ACC112 (cell line): Measurements from ENCODE around the gene MLH1.
A peak's percentile ranks its signal among the peaks of the same experiment; 100 is the strongest.

Experiments used
- H2AFZ ChIP-seq: fragments of 200-600 bp; sonication (generic); one replicate; pipeline ENCODE4 v1.6.0; 2017; ENCODE audit warnings: antibody characterized with exemption, low read length; ENCODE audit not compliant: unreplicated experiment
- H3K27ac ChIP-seq: fragments of 200-600 bp; sonication (generic); 2 replicates; pipeline ENCODE4 v1.5.1; 2014; ENCODE audit warnings: low read depth, mild to moderate bottlenecking, antibody characterized with exemption, low read length, moderate library complexity
- H3K27me3 ChIP-seq: fragments of 200-600 bp; sonication (generic); 2 replicates; pipeline ENCODE4 v1.6.1; 2014; ENCODE audit warnings: mild to moderate bottlenecking, antibody characterized with exemption, low read length, moderate library complexity, mixed read lengths; ENCODE audit not compliant: insufficient read depth
- H3K36me3 ChIP-seq: fragments of 200-600 bp; sonication (generic); 2 replicates; pipeline ENCODE4 v1.6.1; 2016; ENCODE audit warnings: mild to moderate bottlenecking, antibody characterized with exemption, low read length, moderate library complexity, mixed read lengths; ENCODE audit not compliant: insufficient read depth
- H3K4me1 ChIP-seq: fragments of 200-600 bp; sonication (generic); one replicate; pipeline ENCODE4 v1.6.1; 2016; ENCODE audit warnings: low read length, mixed read lengths; ENCODE audit not compliant: insufficient read depth, unreplicated experiment, control insufficient read depth
- H3K4me3 ChIP-seq: fragments of 200-600 bp; sonication (generic); 2 replicates; pipeline ENCODE4 v1.5.1; 2014; ENCODE audit warnings: mild to moderate bottlenecking, low read depth, low read length
- H3K79me2 ChIP-seq: fragments of 200-600 bp; sonication (generic); one replicate; pipeline ENCODE4 v1.6.0; 2016; ENCODE audit warnings: low read length; ENCODE audit not compliant: control insufficient read depth, unreplicated experiment, insufficient read depth

The MLH1 gene

DNA sequence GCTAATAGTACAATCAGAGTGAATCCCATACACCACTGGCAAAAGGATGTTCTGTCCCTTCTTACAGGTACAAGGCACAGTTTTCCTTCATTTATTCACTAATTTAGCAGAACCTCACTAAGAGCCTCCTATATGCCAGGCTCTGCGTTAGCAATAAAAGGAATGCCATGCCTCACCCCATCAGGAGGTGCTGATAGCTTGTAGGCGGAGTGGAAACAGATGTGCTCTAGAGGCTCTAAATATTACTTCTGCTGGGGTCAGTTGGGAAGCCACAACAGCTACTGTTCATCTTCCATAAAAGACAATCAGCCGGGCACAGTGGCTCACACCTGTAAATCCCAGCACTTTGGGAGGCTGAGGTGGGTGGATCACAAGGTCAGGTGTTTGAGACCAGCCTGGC, 24.4 kb downstream of the MLH1 start:
- H2AFZ ChIP-seq, result no peak overlapping the region
- no peaks in the 10 kb centered on the region for H3K27me3 ChIP-seq
- no peak overlapping the region for H3K27ac ChIP-seq
- peaks cover 62% of the 10 kb centered on the region for H3K36me3 ChIP-seq
- H3K4me3 ChIP-seq, result no peak overlapping the region
- no peaks in the 10 kb centered on the region for H3K79me2 ChIP-seq
- no peaks in the 10 kb centered on the region for H3K4me1 ChIP-seq

- Histone ChIP-seq H3K27ac (no peak overlapping the region), H3K4me1 (no peaks in the 10 kb centered on the region), H3K36me3 (peaks cover 56% of the 10 kb centered on the region), H3K79me2 (no peaks in the 10 kb centered on the region), H3K4me3 (no peak overlapping the region), H2AFZ (no peak overlapping the region), H3K27me3 (no peaks in the 10 kb centered on the region)
Observed at GRCh38 chr3:37024092-37024491, 30.8 kb downstream of the MLH1 start.

- no peak overlapping the region for H3K27ac ChIP-seq
- no peak overlapping the region for H3K4me3 ChIP-seq
- H3K79me2 ChIP-seq, result no peaks in the 10 kb centered on the region
- H2AFZ ChIP-seq, result no peak overlapping the region
- no peaks in the 10 kb centered on the region for H3K4me1 ChIP-seq
- no peaks in the 10 kb centered on the region for H3K27me3 ChIP-seq
- peaks cover 54% of the 10 kb centered on the region for H3K36me3 ChIP-seq
Observed at GRCh38 chr3:37024820-37025405, 31.6 kb downstream of the MLH1 start.

- no peak overlapping the region for H3K27ac ChIP-seq
- H2AFZ ChIP-seq, result no peak overlapping the region
- H3K4me3 ChIP-seq, result no peak overlapping the region
- H3K36me3 ChIP-seq, result peaks cover 51% of the 10 kb centered on the region
- H3K27me3 ChIP-seq, result no peaks in the 10 kb centered on the region
- H3K4me1 ChIP-seq, result no peaks in the 10 kb centered on the region
- no peaks in the 10 kb centered on the region for H3K79me2 ChIP-seq
Observed at GRCh38 chr3:37025561-37026335, 32.4 kb downstream of the MLH1 start.

DNA sequence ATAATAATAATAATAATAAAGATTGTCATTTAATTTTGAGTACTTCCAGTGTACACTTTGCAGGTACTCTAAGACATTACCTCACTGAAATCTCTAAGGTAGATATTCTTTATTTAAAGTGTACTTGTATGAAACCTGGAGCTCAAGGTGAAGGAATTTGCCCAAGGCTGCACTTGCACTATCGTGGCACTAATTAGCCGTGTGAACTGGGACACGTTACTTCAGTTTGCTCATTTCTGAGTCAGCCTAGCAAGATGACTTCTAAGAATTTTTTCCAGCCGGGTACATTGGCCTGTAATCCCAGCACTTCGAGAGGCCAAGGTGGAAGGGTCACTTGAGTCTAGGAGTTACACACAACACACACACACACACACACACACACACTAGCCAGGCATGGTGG, 33.5 kb downstream of the MLH1 start:
- peaks cover 51% of the 10 kb centered on the region for H3K36me3 ChIP-seq
- no peaks in the 10 kb centered on the region for H3K4me1 ChIP-seq
- no peaks in the 10 kb centered on the region for H3K27me3 ChIP-seq
- no peak overlapping the region for H3K27ac ChIP-seq
- no peak overlapping the region for H3K4me3 ChIP-seq
- H2AFZ ChIP-seq, result no peak overlapping the region
- peaks cover 2% of the 10 kb centered on the region for H3K79me2 ChIP-seq

DNA sequence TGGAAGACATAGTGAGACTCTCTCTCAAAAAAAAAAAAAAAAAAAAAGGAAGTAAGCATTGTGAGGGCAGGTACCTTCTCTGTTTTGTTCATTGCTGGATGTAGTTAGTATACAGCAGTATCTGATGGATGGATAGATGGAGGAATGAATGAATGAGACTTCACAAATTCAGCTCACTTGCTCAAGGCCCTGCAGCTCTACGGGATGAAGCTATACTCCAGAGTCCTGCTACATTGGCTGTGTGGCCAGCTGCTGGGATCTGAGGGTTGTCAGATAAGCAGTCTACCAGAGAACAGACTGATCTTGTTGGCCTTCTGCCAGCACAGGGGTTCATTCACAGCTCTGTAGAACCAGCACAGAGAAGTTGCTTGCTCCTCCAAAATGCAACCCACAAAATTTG, 35.0 kb downstream of the MLH1 start:
- H3K4me1 ChIP-seq, result peaks cover 5% of the 10 kb centered on the region
- peaks cover 56% of the 10 kb centered on the region for H3K36me3 ChIP-seq
- H3K4me3 ChIP-seq, result no peak overlapping the region
- H3K27ac ChIP-seq, result no peak overlapping the region
- H3K27me3 ChIP-seq, result no peaks in the 10 kb centered on the region
- peaks cover 2% of the 10 kb centered on the region for H3K79me2 ChIP-seq
- H2AFZ ChIP-seq, result no peak overlapping the region

DNA sequence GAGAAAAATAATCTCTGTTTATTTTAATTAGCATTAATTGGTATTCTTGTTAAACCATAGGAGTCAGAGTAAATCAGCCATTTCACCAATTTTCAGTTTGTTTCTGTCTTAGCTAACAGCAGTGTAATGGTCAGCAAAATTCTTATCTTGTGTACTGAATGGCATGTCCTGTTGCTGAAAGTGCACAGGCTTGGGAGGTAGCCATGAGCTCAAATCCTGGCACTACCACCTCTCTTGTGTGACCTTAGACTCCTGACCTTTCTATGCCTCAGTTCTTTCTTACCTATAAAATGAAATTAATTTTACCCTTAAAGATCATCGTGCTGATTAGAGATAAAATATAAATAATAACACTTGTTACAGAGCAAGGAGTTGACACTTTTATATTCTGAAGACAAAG, 35.8 kb downstream of the MLH1 start:
- Histone ChIP-seq H3K4me1 (peaks cover 5% of the 10 kb centered on the region), H3K27me3 (no peaks in the 10 kb centered on the region), H3K36me3 (peaks cover 57% of the 10 kb centered on the region), H3K79me2 (peaks cover 2% of the 10 kb centered on the region), H2AFZ (no peak overlapping the region), H3K27ac (no peak overlapping the region), H3K4me3 (no peak overlapping the region)

GRCh38 chr3:37029516-37030163, 36.3 kb downstream of the MLH1 start:
- Histone ChIP-seq H3K27ac (no peak overlapping the region), H3K36me3 (peaks cover 57% of the 10 kb centered on the region), H3K4me1 (peaks cover 5% of the 10 kb centered on the region), H3K4me3 (no peak overlapping the region), H2AFZ (no peak overlapping the region), H3K27me3 (no peaks in the 10 kb centered on the region), H3K79me2 (peaks cover 2% of the 10 kb centered on the region)

- Histone ChIP-seq H3K4me1 (peaks cover 5% of the 10 kb centered on the region), H3K27me3 (no peaks in the 10 kb centered on the region), H3K36me3 (peaks cover 59% of the 10 kb centered on the region), H3K4me3 (no peak overlapping the region), H3K79me2 (peaks cover 2% of the 10 kb centered on the region), H2AFZ (no peak overlapping the region), H3K27ac (0 out of 2 replicates have a peak overlapping the region, but pooled peaks have one; percentile 23)
Observed at GRCh38 chr3:37030588-37030987, 37.3 kb downstream of the MLH1 start.

- Histone ChIP-seq H3K4me3 (no peak overlapping the region), H2AFZ (no peak overlapping the region), H3K27me3 (no peaks in the 10 kb centered on the region), H3K79me2 (peaks cover 2% of the 10 kb centered on the region), H3K4me1 (peaks cover 5% of the 10 kb centered on the region), H3K27ac (no peak overlapping the region), H3K36me3 (peaks cover 59% of the 10 kb centered on the region)
Observed at GRCh38 chr3:37031096-37031682, 37.9 kb downstream of the MLH1 start.
